Smooth muscle cell (in vitro differentiated cells): ENCODE measurements around the gene RAB6A. TPM values are rescaled to one million over a fixed set of nuclear protein-coding genes. Genes with fewer than 3 reads are reported as not detected.

ENCODE experiments used
- DNase-seq: peaks from one replicate; lab custom pipeline; 2025; ENCODE audit not compliant: unreplicated experiment; lab: John Stamatoyannopoulos, UW
- H2AFZ ChIP-seq: fragments of 200-600 bp; sonication (generic); 2 replicates; pipeline ENCODE4 v1.6.0; 2016; ENCODE audit warnings: antibody characterized with exemption, low read depth, mild to moderate bottlenecking
- H3F3A ChIP-seq: fragments of 200-600 bp; sonication (generic); 2 replicates; pipeline ENCODE4 v1.6.0; 2017; ENCODE audit warnings: antibody characterized with exemption, low read depth
- H3K27ac ChIP-seq: fragments of 200-600 bp; sonication (generic); 2 replicates; pipeline ENCODE4 v1.5.1; 2016; ENCODE audit warnings: low read depth, mild to moderate bottlenecking
- H3K27me3 ChIP-seq: fragments of 200-600 bp; sonication (generic); 2 replicates; pipeline ENCODE4 v1.6.1; 2016; ENCODE audit warnings: low read depth, mild to moderate bottlenecking
- H3K36me3 ChIP-seq: fragments of 200-600 bp; sonication (generic); 2 replicates; pipeline ENCODE4 v1.5.1; 2016; ENCODE audit warnings: low read depth
- H3K4me1 ChIP-seq: fragments of 200-600 bp; sonication (generic); 2 replicates; pipeline ENCODE4 v1.5.1; 2016; ENCODE audit warnings: low read depth
- H3K4me2 ChIP-seq: fragments of 200-600 bp; sonication (generic); 2 replicates; pipeline ENCODE4 v1.6.0; 2016; ENCODE audit warnings: mild to moderate bottlenecking
- H3K4me3 ChIP-seq: fragments of 200-600 bp; sonication (generic); 2 replicates; pipeline ENCODE4 v1.5.1; 2016; ENCODE audit warnings: mild to moderate bottlenecking
- H3K79me2 ChIP-seq: fragments of 200-600 bp; sonication (generic); 2 replicates; pipeline ENCODE4 v1.6.0; 2016; ENCODE audit warnings: low read depth, mild to moderate bottlenecking
- H3K9ac ChIP-seq: fragments of 200-600 bp; sonication (generic); 2 replicates; pipeline ENCODE4 v1.6.0; 2016; ENCODE audit warnings: low read depth
- H3K9me3 ChIP-seq: fragments of 200-600 bp; sonication (generic); replicated peaks from 2 replicates; pipeline ENCODE4 v1.5.1; 2016; ENCODE audit warnings: low read depth
- H4K20me1 ChIP-seq: fragments of 200-600 bp; sonication (generic); 2 replicates; pipeline ENCODE4 v1.6.0; 2016; ENCODE audit warnings: low read depth
- CTCF ChIP-seq: fragments of 200-600 bp; sonication (generic); IDR thresholded peaks from 2 replicates; pipeline ENCODE4 v1.5.1; 2017; ENCODE audit warnings: borderline replicate concordance, mild to moderate bottlenecking, antibody characterized with exemption; ENCODE audit not compliant: insufficient read depth, poor library complexity, severe bottlenecking
- WGBS: methylation state at CpG from one replicate; pipeline ENCODE4 v1.1.7; 2016; ENCODE audit warnings: low lambda C conversion rate; 5-methylcytosine and 5-hydroxymethylcytosine counted together
- polyA plus RNA-seq: library from polyadenylated mRNA; unstranded; fragments of >200 nt; fragmentation: Nextera tagmentation; extraction: Ambion mirVana; gene quantifications from 2 replicates; pipeline ENCODE4 v1.2.1, GENCODE V29; 2016
- total RNA-seq: library from RNA; depleted of rRNA; stranded (reverse); fragments of >200 nt; gene quantifications from 2 replicates; pipeline ENCODE4 v1.2.3, GENCODE V29; 2014

Gene RAB6A
- total and polyA plus RNA-seq, 2 experiments from 2014 or later = 102 to 148 TPM

GRCh38 chr11:73648121-73648520 lies 112.8 kb downstream of the RAB6A start:
- Histone ChIP-seq H3K4me3 (no peak overlapping the region), H3K79me2 (no peaks in the 10 kb centered on the region), H3K9me3 (no peaks in the 10 kb centered on the region), H3K4me1 (peaks cover 49% of the 10 kb centered on the region), H3K27me3 (no peaks in the 10 kb centered on the region), H3K36me3 (no peaks in the 10 kb centered on the region), H2AFZ (no peak overlapping the region), H3K27ac (no peak overlapping the region), H4K20me1 (no peaks in the 10 kb centered on the region), H3K4me2 (no peak overlapping the region), H3F3A (peaks cover 3% of the 10 kb centered on the region), H3K9ac (no peak overlapping the region)
- TF ChIP-seq CTCF = no peak
- WGBS = 91% methylated on average over 9 of the region's 9 CpGs
- no peak for DNase-seq

DNA sequence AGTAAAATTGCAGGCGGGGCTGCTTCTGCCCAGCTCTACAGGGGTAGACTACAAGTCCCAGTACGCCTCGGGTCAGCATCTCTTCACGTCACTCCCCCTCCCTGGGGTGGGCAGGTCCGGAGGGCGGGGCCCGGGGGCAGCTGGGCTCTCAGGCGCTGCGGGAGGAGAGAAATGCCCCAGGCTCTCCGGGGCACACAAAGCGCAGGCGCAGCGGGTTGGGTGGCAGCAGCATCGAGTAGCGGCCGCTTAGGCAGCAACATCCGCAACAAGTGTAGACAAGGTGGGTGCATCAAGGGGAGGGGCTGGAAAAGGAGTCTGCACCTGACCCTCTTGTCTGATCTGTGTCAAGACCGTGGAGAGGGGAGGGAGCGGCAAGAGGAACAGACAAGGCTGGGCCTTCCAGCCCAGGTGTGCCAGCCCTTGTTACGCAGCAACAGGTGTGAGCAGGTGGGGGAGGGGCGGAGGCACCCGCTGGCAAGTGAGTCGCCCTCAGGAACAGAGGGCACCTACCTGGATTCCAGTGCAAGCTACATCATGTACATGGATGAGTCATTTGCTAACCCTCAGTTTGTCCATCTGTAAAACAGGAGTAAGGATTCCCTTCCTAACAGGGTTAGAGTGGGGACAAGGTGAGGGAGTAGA lies 113.3 kb downstream of the RAB6A start:
- no peak overlapping the region for H3K27ac ChIP-seq
- no peaks in the 10 kb centered on the region for H3K36me3 ChIP-seq
- peak overlapping the region; percentile 76 for H3K4me2 ChIP-seq
- no peak for TF ChIP-seq CTCF
- peaks cover 3% of the 10 kb centered on the region for H3F3A ChIP-seq
- 11% methylated on average over 23 of the region's 23 CpGs for WGBS
- H3K4me3 ChIP-seq = peak overlapping the region; percentile 29
- no peaks in the 10 kb centered on the region for H3K9me3 ChIP-seq
- no peak overlapping the region for H2AFZ ChIP-seq
- no peak overlapping the region for H3K9ac ChIP-seq
- H4K20me1 ChIP-seq = no peaks in the 10 kb centered on the region
- H3K4me1 ChIP-seq = peaks cover 44% of the 10 kb centered on the region
- DNase-seq = peak; percentile 33
- no peaks in the 10 kb centered on the region for H3K27me3 ChIP-seq
- H3K79me2 ChIP-seq = no peaks in the 10 kb centered on the region

DNA sequence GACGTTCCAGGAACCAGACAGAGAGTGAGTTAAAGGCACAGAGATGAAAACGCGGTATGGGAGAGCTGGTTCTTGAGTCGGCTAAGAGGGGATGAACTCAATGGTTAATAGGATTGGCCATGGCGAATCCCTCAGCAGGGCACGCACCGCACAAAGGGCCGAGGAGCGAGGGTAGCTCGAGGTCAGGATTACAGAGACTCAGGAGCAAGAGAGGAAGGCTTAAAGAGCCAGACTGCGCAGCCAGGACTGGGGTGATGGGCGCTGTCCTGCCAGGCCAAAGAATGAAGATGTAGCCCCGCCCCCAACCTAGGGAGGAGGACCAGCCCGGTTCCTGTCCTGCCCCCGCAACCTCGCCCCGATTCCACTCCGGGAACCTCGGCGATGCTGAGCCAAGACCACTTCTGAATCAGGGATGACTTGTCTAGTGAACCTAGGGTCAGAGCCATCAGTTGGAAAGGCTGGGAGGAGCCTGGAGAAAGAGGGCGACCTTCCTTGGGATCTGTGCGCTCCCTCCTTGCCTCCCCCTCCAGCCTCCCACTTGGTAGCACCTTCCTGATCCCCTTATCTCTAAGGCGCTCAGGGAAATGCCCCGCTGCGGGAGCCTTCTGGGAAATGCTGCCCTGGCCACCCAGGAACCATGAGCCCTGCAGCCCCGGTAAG lies 114.8 kb downstream of the RAB6A start, which contains the start of gene PLEKHB1:
Gene PLEKHB1 (plus strand): TSS at position 610 of the 660 bp plus-strand sequence. CDS start 28 bp downstream, at position 638.
- Histone ChIP-seq H2AFZ (peak within 1 kb of the TSS; percentile 10), H3K27me3 (no peaks in the 10 kb centered on the region), H3K36me3 (no peaks in the 10 kb centered on the region), H3K79me2 (no peaks in the 10 kb centered on the region), H3K4me2 (peak within 1 kb of the TSS; percentile 79), H3F3A (peaks cover 3% of the 10 kb centered on the region), H3K4me3 (peak within 1 kb of the TSS; percentile 29), H3K4me1 (peaks cover 33% of the 10 kb centered on the region), H3K27ac (no peak within 1 kb of the TSS), H3K9me3 (no peaks in the 10 kb centered on the region), H3K9ac (no peak within 1 kb of the TSS), H4K20me1 (no peaks in the 10 kb centered on the region)
- no peak for TF ChIP-seq CTCF
- WGBS = 7% methylated on average over 26 of the region's 26 CpGs
- DNase-seq = peak; percentile 10
